OCI-LY7 (cell line): ENCODE measurements around the gene FXYD2.

Experiments used
- EZH2phosphoT487 ChIP-seq: fragments of 200-600 bp; sonication (generic); IDR thresholded peaks from 2 replicates; pipeline ENCODE4 v1.6.1; 2018; ENCODE audit warnings: low read depth, borderline replicate concordance, mild to moderate bottlenecking, mixed run types, antibody characterized with exemption, low read length, moderate library complexity, mixed read lengths
- TF ChIP-seq, protein P1 (sequence below): fragments of 200-600 bp; sonication (generic); conservative IDR thresholded peaks from 2 replicates; pipeline ENCODE4 v1.5.1; 2014; ENCODE audit warnings: mild to moderate bottlenecking, antibody characterized with exemption, low read length, moderate library complexity, mixed read lengths

GRCh38 chr11:117796872-117797529 is 27.5 kb downstream of the FXYD2 start, which contains the start of gene DSCAML1:
- TF ChIP-seq, protein P1, sequence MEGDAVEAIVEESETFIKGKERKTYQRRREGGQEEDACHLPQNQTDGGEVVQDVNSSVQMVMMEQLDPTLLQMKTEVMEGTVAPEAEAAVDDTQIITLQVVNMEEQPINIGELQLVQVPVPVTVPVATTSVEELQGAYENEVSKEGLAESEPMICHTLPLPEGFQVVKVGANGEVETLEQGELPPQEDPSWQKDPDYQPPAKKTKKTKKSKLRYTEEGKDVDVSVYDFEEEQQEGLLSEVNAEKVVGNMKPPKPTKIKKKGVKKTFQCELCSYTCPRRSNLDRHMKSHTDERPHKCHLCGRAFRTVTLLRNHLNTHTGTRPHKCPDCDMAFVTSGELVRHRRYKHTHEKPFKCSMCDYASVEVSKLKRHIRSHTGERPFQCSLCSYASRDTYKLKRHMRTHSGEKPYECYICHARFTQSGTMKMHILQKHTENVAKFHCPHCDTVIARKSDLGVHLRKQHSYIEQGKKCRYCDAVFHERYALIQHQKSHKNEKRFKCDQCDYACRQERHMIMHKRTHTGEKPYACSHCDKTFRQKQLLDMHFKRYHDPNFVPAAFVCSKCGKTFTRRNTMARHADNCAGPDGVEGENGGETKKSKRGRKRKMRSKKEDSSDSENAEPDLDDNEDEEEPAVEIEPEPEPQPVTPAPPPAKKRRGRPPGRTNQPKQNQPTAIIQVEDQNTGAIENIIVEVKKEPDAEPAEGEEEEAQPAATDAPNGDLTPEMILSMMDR = no peak
- TF ChIP-seq EZH2phosphoT487 = no peak
